PC-3 (cell line): ENCODE measurements around the gene APOC1. TPM values are rescaled to one million over a fixed set of nuclear protein-coding genes. Genes with fewer than 3 reads are reported as not detected.

Experiments
- ATAC-seq: fragments of 200-7000 bp; cut with Tn5 transposase; 2 replicates; pipeline ENCODE4 v1.9.1; 2020; ENCODE audit warnings: mild to moderate bottlenecking, moderate library complexity
- BruUV-seq: library from RNA; stranded (reverse); fragments of 400-500 nt; replicated peaks from 2 replicates; lab custom pipeline; 2021; lab: Mats Ljungman, UMichigan
- CTCF ChIA-PET: fragments of 300-600 bp; sonication (Branson Sonifier 250); formaldehyde crosslinking; loops from one replicate; lab custom pipeline; 2022; ENCODE audit warnings: antibody characterized with exemption; lab: Charles Lee
- POLR2A ChIA-PET: fragments of 300-600 bp; sonication (Branson Sonifier 250); formaldehyde crosslinking; loops from one replicate; lab custom pipeline; 2022; ENCODE audit warnings: antibody characterized with exemption; ENCODE audit not compliant: unreplicated experiment; lab: Charles Lee
- DNase-seq: peaks from one replicate; pipeline ENCODE4 v3.0.0-alpha.2; 2015
- H2AFZ ChIP-seq: fragments of 300-600 bp; sonication (generic); 2 replicates; pipeline ENCODE4 v1.6.0; 2016; ENCODE audit warnings: antibody characterized with exemption, low read length
- H3F3A ChIP-seq: fragments of 300-600 bp; sonication (generic); one replicate; pipeline ENCODE4 v1.6.0; 2017; ENCODE audit warnings: antibody characterized with exemption, low read length, control low read depth, mild to moderate bottlenecking; ENCODE audit not compliant: unreplicated experiment
- H3K27ac ChIP-seq: fragments of 300-600 bp; sonication (generic); 2 replicates; pipeline ENCODE4 v1.5.1; 2016; ENCODE audit warnings: mild to moderate bottlenecking, low read length
- H3K27me3 ChIP-seq: fragments of 300-600 bp; sonication (generic); 2 replicates; pipeline ENCODE4 v1.6.1; 2016; ENCODE audit warnings: low read length, mixed read lengths
- H3K36me3 ChIP-seq: fragments of 300-600 bp; sonication (generic); 2 replicates; pipeline ENCODE4 v1.6.1; 2016; ENCODE audit warnings: low read depth, mixed run types, low read length, mixed read lengths
- H3K4me1 ChIP-seq: fragments of 300-600 bp; sonication (generic); 2 replicates; pipeline ENCODE4 v1.5.1; 2016; ENCODE audit warnings: low read length; ENCODE audit not compliant: insufficient read depth
- H3K4me2 ChIP-seq: fragments of 300-600 bp; sonication (generic); 2 replicates; pipeline ENCODE4 v1.6.0; 2016; ENCODE audit warnings: low read length
- H3K4me3 ChIP-seq: fragments of 300-600 bp; sonication (generic); 2 replicates; pipeline ENCODE4 v1.5.1; 2016; ENCODE audit warnings: mild to moderate bottlenecking, low read length, mixed read lengths
- H3K79me2 ChIP-seq: fragments of 300-600 bp; sonication (generic); 2 replicates; pipeline ENCODE4 v1.6.1; 2017; ENCODE audit warnings: low read length, mixed read lengths
- H3K9ac ChIP-seq: fragments of 300-600 bp; sonication (generic); 2 replicates; pipeline ENCODE4 v1.6.0; 2016; ENCODE audit warnings: mild to moderate bottlenecking, low read length
- H3K9me2 ChIP-seq: fragments of 300-600 bp; sonication (generic); replicated peaks from 2 replicates; pipeline ENCODE4 v1.6.1; 2016; ENCODE audit warnings: mixed run types, low read length, mixed read lengths
- H3K9me3 ChIP-seq: fragments of 300-600 bp; sonication (generic); 2 replicates; pipeline ENCODE4 v1.6.1; 2016; ENCODE audit warnings: low read length, mixed read lengths
- H4K20me1 ChIP-seq: fragments of 300-600 bp; sonication (generic); 2 replicates; pipeline ENCODE4 v1.6.1; 2016; ENCODE audit warnings: low read length, mixed read lengths
- EZH2 ChIP-seq: fragments of 300-600 bp; sonication (generic); IDR thresholded peaks from one replicate; pipeline ENCODE4 v1.6.1; 2017; ENCODE audit warnings: antibody characterized with exemption, mild to moderate bottlenecking, low read length; ENCODE audit not compliant: unreplicated experiment
- EZH2phosphoT487 ChIP-seq: fragments of 300-600 bp; sonication (generic); IDR thresholded peaks from 2 replicates; pipeline ENCODE4 v1.6.1; 2018; ENCODE audit warnings: mild to moderate bottlenecking, antibody characterized with exemption, low read length, borderline replicate concordance
- intact Hi-C: fragments of 100-400 bp; cut with micrococcal nuclease; formaldehyde crosslinking; loops from 2 replicates; pipeline ENCODE4 v1.9.0; 2023
- total RNA-seq: library from RNA; depleted of rRNA; stranded (reverse); fragments of >200 nt; gene quantifications from 2 replicates; pipeline ENCODE4 v1.2.3, GENCODE V29; 2014
- TF ChIP-seq, protein P1 (sequence below): fragments of 300-600 bp; sonication (generic); conservative IDR thresholded peaks from 2 replicates; pipeline ENCODE4 v1.5.1; 2017; ENCODE audit warnings: antibody characterized with exemption, low read depth, mild to moderate bottlenecking, low read length

APOC1 gene
- total RNA-seq, 1 experiment from 2014 or later, result 3.3 TPM

DNA sequence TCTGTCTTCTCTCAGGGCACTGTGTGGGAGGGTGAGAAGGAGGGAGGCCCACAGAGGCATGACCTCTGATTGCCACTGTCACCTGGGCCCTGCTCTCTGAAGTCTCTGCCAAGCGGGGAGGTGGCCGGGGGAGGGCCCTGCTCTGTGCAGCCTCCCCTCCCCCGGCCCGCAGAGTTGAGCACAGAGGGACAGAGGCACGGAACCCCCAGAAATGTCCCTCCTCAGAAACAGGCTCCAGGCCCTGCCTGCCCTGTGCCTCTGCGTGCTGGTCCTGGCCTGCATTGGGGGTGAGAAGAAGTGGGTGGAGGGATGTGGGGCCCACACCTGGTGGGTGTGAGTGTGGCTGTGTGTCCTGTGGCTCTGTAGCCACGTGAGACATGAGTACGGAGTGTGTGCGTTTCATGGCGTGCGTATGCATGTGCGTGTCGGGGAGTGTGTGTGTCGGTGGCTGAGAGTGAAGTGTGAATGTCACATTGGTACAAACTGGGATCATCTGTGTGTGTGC lies 27.7 kb downstream of the APOC1 start, which contains the start of gene APOC4:
Gene APOC4, plus strand, starts transcription at position 171 of the 505 bp plus-strand sequence. Its CDS starts 41 bp downstream, at position 212.
- Histone ChIP-seq H3K9me3 (no peaks in the 10 kb centered on the region), H3K79me2 (no peaks in the 10 kb centered on the region), H3K9me2 (no peaks in the 10 kb centered on the region), H3K4me1 (no peaks in the 10 kb centered on the region), H3K27me3 (no peaks in the 10 kb centered on the region), H3K27ac (no peak within 1 kb of the TSS), H4K20me1 (no peaks in the 10 kb centered on the region), H2AFZ (no peak within 1 kb of the TSS), H3K36me3 (no peaks in the 10 kb centered on the region), H3F3A (no peaks in the 10 kb centered on the region), H3K9ac (no peak within 1 kb of the TSS), H3K4me2 (no peak within 1 kb of the TSS), H3K4me3 (no peak within 1 kb of the TSS)
- DNase-seq (no peak), ATAC-seq (no peak)
- ChIA-PET CTCF (no interaction called here), POLR2A (no interaction called here)
- intact Hi-C loops, result no loop called here
- TF ChIP-seq, protein P1, sequence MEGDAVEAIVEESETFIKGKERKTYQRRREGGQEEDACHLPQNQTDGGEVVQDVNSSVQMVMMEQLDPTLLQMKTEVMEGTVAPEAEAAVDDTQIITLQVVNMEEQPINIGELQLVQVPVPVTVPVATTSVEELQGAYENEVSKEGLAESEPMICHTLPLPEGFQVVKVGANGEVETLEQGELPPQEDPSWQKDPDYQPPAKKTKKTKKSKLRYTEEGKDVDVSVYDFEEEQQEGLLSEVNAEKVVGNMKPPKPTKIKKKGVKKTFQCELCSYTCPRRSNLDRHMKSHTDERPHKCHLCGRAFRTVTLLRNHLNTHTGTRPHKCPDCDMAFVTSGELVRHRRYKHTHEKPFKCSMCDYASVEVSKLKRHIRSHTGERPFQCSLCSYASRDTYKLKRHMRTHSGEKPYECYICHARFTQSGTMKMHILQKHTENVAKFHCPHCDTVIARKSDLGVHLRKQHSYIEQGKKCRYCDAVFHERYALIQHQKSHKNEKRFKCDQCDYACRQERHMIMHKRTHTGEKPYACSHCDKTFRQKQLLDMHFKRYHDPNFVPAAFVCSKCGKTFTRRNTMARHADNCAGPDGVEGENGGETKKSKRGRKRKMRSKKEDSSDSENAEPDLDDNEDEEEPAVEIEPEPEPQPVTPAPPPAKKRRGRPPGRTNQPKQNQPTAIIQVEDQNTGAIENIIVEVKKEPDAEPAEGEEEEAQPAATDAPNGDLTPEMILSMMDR, result no peak
- TF ChIP-seq EZH2 (no peak), EZH2phosphoT487 (no peak)
- no TSS peak for BruUV-seq

DNA sequence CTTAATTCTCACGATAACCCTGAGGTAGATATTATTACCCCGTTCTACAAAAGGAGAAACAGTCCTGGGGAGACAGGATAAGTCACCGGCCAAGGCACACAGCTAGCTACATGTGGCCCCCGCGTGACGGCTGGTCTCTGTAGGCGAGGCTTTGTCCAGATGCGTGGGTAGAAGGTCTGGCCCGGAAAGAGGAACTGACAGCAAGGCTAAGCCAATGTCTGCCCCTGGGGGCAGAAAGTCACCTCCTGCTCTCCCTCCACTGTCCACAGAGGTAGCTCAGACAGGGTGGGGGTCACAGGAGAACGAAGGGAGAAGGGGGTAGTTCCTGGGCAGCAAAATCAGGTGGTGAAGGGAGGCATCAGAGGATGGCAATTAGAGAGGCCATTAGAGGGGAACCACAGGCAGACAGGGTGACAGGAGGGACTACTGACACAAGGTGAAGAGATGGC lies 29.4 kb downstream of the APOC1 start:
- Histone ChIP-seq H3K79me2 (no peaks in the 10 kb centered on the region), H4K20me1 (no peaks in the 10 kb centered on the region), H3K4me2 (no peak overlapping the region), H3K36me3 (no peaks in the 10 kb centered on the region), H3K4me3 (no peak overlapping the region), H3K27me3 (no peaks in the 10 kb centered on the region), H3K27ac (no peak overlapping the region), H3K9ac (no peak overlapping the region), H3K9me3 (no peaks in the 10 kb centered on the region), H3K4me1 (no peaks in the 10 kb centered on the region), H2AFZ (no peak overlapping the region), H3K9me2 (no peaks in the 10 kb centered on the region), H3F3A (no peaks in the 10 kb centered on the region)
- intact Hi-C loops, result no loop called here
- DNase-seq (no peak), ATAC-seq (no peak)
- TF ChIP-seq EZH2phosphoT487 (no peak), EZH2 (no peak)
- TF ChIP-seq, protein P1, result no peak
- CTCF ChIA-PET, result no interaction called here
- BruUV-seq, result no TSS peak
- POLR2A ChIA-PET, result no interaction called here

DNA sequence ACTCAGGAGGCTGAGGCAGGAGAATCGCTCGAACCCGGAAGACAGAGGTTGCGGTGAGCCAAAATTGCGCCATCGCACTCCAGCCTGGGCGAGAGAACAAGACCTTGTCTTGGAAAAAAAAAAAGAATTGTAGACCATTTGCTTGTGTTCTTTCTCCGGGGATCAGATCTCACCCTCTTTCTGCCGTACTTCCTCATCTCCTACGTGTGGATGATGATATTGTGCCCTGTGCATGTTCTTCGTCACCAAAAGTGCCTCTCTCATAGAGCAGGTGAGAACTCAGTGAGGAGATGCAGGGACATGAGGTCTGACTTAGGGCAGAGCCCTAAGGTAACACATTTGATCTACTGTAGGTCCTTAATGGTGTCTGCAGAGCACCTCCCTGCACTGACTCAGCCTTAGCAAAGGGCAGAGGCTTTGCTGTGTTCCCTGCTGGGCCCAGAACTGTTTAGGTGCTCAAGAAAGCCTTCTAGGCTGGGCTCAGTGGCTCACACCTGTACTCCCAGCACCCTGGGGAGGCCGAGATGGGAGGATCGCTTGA lies 32.7 kb downstream of the APOC1 start:
- Histone ChIP-seq H4K20me1 (no peaks in the 10 kb centered on the region), H3K4me3 (no peak overlapping the region), H3K36me3 (no peaks in the 10 kb centered on the region), H3K27me3 (no peaks in the 10 kb centered on the region), H3K4me1 (no peaks in the 10 kb centered on the region), H3K9ac (no peak overlapping the region), H3K79me2 (no peaks in the 10 kb centered on the region), H3K27ac (no peak overlapping the region), H2AFZ (no peak overlapping the region), H3F3A (no peaks in the 10 kb centered on the region), H3K4me2 (no peak overlapping the region), H3K9me3 (no peaks in the 10 kb centered on the region), H3K9me2 (no peaks in the 10 kb centered on the region)
- ChIA-PET POLR2A (no interaction called here), CTCF (no interaction called here)
- ATAC-seq, result no peak
- no TSS peak for BruUV-seq
- TF ChIP-seq EZH2 (no peak), EZH2phosphoT487 (no peak)
- TF ChIP-seq, protein P1, result no peak
- intact Hi-C loops, result no loop called here
- no peak for DNase-seq
